Uterus (tissue), 4 donors: ENCODE results near the gene XXYLT1. TPM values are rescaled to one million over a fixed set of nuclear protein-coding genes. Genes with fewer than 3 reads are reported as not detected.
A peak's percentile ranks its signal among the peaks of the same experiment; 100 is the strongest.

Experiments
- DNase-seq, 2 donors: peaks; one replicate each; pipeline ENCODE4 v3.0.0-alpha.2; 2019 to 2020
- H3K27ac ChIP-seq, 2 donors: fragments of 200-600 bp; sonication (generic); 1 replicate in 1 of 2; 2 replicates in 1 of 2; pipeline ENCODE4 v1.5.1; 2016 to 2018
- H3K27me3 ChIP-seq, 2 donors: fragments of 200-600 bp; sonication (generic); one replicate each; pipeline ENCODE4 v1.5.1; 2018 to 2019; ENCODE audit warnings: control low read depth in 1 of 2
- H3K36me3 ChIP-seq, 2 donors: fragments of 200-600 bp; sonication (generic); one replicate each; pipeline ENCODE4 v1.5.1; 2019; ENCODE audit warnings: control low read depth in 1 of 2
- H3K4me1 ChIP-seq, 2 donors: fragments of 200-600 bp; sonication (generic); one replicate each; pipeline ENCODE4 v1.5.1; 2018 to 2019; ENCODE audit warnings: control low read depth in 1 of 2
- H3K4me3 ChIP-seq, 2 donors: fragments of 200-600 bp; sonication (generic); 1 replicate in 1 of 2; 2 replicates in 1 of 2; pipeline ENCODE4 v1.5.1; 2018 to 2019; ENCODE audit warnings: mild to moderate bottlenecking in 1 of 2
- H3K9me3 ChIP-seq, 2 donors: fragments of 200-600 bp; sonication (generic); one replicate each; pipeline ENCODE4 v1.5.1; 2019; ENCODE audit warnings: control low read depth in 1 of 2
- POLR2A ChIP-seq, 2 donors: fragments of 450-650 bp; IDR thresholded peaks; one replicate each; pipeline ENCODE4 v1.6.1; 2016; ENCODE audit warnings: antibody characterized with exemption in 2 of 2, mild to moderate bottlenecking in 1 of 2, moderate library complexity in 1 of 2
- intact Hi-C: fragments of 100-400 bp; cut with DNase I; formaldehyde crosslinking; loops from one replicate; pipeline ENCODE4 v1.15.1; 2023; ENCODE audit warnings: low total_unique reads
- total RNA-seq, 4 donors: library from RNA; depleted of rRNA in 3 of 4; stranded (reverse); fragments of >200 nt in 3 of 4; gene quantifications; one replicate each; pipeline versions ENCODE4 v1.1.0 to v1.2.4, GENCODE V29; 2014 to 2023
- TF ChIP-seq, protein P1 (sequence below), 4 experiments: fragments of 200-600 bp in 2 of 4; fragments of 450-650 bp in 2 of 4; sonication (generic) in 2 of 4; IDR thresholded peaks; one replicate each; pipeline ENCODE4 v1.5.1; 2016 to 2019; ENCODE audit warnings: antibody characterized with exemption in 4 of 4, mild to moderate bottlenecking in 2 of 4, moderate library complexity in 1 of 4
- donor health status: DM: yes; HTN: yes; CAD: no.

Gene XXYLT1
- total RNA-seq, 4 donors from 2014 or later, result 10.6 to 52.5 (median 23.8) TPM

DNA sequence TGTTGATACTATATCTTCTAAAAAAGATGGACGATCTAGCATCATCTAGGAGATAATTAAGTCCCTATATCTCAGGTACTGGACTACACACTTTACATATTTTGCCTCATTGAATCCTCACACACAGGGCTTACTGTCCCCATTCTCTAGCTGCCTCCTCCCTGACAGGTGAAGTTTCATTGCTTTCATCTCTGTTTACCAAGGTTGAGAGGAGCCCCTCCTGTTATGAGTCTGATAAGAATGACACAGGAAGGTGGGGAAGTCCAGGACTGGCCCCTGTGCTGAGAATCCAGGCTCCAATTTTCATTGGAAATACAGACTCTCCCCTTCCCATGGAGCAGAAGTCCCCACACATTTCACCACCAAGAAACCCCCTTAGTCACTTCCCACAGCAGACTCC is 105.2 kb downstream of the XXYLT1 start:
- intact Hi-C loops, result no loop called here
- no peaks in the 10 kb centered on the region for H3K9me3 ChIP-seq
- TF ChIP-seq, protein P1, sequence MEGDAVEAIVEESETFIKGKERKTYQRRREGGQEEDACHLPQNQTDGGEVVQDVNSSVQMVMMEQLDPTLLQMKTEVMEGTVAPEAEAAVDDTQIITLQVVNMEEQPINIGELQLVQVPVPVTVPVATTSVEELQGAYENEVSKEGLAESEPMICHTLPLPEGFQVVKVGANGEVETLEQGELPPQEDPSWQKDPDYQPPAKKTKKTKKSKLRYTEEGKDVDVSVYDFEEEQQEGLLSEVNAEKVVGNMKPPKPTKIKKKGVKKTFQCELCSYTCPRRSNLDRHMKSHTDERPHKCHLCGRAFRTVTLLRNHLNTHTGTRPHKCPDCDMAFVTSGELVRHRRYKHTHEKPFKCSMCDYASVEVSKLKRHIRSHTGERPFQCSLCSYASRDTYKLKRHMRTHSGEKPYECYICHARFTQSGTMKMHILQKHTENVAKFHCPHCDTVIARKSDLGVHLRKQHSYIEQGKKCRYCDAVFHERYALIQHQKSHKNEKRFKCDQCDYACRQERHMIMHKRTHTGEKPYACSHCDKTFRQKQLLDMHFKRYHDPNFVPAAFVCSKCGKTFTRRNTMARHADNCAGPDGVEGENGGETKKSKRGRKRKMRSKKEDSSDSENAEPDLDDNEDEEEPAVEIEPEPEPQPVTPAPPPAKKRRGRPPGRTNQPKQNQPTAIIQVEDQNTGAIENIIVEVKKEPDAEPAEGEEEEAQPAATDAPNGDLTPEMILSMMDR (IDR thresholded peaks at IDR 0.05), result no peak
- TF ChIP-seq POLR2A (IDR thresholded peaks at IDR 0.05), result no peak
- no peak overlapping the region for H3K27ac ChIP-seq
- DNase-seq, result no peak
- no peak overlapping the region for H3K4me3 ChIP-seq
- H3K36me3 ChIP-seq, result no peaks in the 10 kb centered on the region
- H3K4me1 ChIP-seq, result peaks cover 0 to under 1% of the 10 kb centered on the region in 2 donors
- no peaks in the 10 kb centered on the region for H3K27me3 ChIP-seq

DNA sequence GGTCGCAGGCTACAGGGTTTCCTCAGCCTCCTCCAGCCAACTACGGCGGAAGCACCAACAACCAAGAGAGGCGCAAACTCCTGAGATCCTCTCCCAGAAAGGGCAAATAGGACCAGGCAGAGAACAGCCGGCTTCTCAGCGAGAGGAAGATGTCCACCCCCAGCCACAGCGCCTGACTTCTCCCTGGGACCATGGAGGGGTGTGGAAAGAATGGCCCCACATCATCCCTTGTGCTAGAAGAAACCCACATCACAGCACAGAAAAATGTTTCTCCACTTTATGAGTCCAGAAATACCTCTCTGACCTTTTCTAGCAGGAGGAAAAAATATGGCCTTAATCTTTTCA is 105.7 kb downstream of the XXYLT1 start:
- DNase-seq, result no peak
- Histone ChIP-seq H3K36me3 (no peaks in the 10 kb centered on the region), H3K27ac (no peak overlapping the region), H3K27me3 (no peaks in the 10 kb centered on the region), H3K9me3 (no peaks in the 10 kb centered on the region), H3K4me3 (no peak overlapping the region), H3K4me1 (no peaks in the 10 kb centered on the region)
- intact Hi-C loops, result no loop called here
- TF ChIP-seq, protein P1 (IDR thresholded peaks at IDR 0.05), result no peak
- TF ChIP-seq POLR2A (IDR thresholded peaks at IDR 0.05), result no peak

DNA sequence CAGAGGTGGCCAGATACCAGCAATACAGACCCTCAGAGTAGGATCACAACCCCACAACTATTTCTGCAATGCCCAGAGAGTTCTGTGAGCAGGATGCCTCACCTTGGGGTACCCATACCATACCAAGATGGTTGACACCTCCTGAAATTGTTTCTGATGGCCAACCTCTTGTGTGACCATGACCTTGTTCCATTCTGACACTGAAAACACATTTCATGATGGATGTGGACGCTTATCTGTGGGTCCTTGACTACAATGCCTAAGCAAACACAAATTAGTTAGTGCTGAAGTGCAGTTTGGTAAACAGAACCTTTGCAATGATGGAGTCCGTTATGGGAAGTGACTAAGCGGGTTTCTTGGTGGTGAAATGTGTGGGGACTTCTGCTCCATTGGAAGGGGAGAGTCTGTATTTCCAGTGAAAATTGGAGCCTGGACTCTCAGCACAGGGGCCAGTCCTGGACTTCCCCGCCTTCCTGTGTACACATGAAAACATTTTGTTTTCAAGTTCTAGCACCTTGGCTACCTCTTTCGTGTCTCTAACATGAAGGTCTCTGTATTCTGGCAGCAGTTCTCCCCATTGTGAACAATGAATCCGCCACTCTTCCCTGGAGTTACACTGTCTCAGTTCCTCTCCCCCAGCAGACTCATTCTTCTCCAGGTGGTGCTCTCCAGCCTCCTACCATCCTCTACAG is 106.2 kb downstream of the XXYLT1 start:
- Histone ChIP-seq H3K36me3 (no peaks in the 10 kb centered on the region), H3K4me1 (no peaks in the 10 kb centered on the region), H3K4me3 (no peak overlapping the region), H3K27me3 (no peaks in the 10 kb centered on the region), H3K9me3 (no peaks in the 10 kb centered on the region), H3K27ac (no peak overlapping the region)
- no peak for DNase-seq
- intact Hi-C loops, result no loop called here
- TF ChIP-seq, protein P1 (IDR thresholded peaks at IDR 0.05), result no peak
- no peak for TF ChIP-seq POLR2A (IDR thresholded peaks at IDR 0.05)

DNA sequence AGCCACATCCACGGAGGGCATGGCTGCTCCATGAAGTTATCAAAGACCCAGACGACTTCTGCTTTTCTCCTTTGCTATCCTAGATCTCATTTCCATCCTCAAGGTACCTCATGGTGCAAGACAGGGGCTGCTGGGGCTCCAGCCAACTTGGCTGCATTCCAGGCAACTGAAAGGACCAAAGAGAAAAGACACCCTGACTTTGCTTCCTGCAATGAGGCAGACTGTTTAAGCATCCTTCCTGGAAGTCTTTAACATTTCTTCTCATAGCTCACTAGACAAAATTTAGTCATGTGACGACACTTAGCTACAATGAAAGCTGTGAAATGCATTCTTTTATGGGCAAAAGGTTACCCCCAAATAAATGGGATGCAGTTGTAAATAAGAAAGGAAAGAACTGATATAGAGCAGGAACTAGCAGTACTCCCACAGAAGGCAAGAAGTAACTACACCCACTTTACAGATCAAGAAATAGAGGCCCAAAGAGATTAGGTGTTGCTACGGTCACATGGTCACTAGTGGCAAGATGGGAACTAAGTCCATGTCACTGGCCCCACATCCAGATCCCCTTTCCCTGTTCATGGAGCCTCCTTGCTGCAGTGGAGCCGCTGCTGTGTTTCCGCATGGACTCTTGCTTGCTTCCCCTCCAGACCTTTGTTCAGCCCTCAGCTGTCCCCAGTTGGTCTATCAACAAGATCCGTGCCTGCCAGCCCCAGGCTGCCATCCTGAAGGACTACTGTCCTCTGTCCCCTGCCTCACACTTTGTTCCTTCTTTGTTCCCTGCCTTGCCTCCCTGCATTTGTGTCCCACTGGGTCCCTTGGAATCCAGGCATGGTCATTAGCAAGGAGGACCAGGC is 107.0 kb downstream of the XXYLT1 start:
- H3K27ac ChIP-seq, result no peak overlapping the region
- H3K27me3 ChIP-seq, result no peaks in the 10 kb centered on the region
- no peak overlapping the region for H3K4me3 ChIP-seq
- no peaks in the 10 kb centered on the region for H3K9me3 ChIP-seq
- H3K36me3 ChIP-seq, result no peaks in the 10 kb centered on the region
- DNase-seq, result no peak
- TF ChIP-seq, protein P1 (IDR thresholded peaks at IDR 0.05), result no peak
- TF ChIP-seq POLR2A (IDR thresholded peaks at IDR 0.05), result no peak
- H3K4me1 ChIP-seq, result no peaks in the 10 kb centered on the region
- intact Hi-C loops, result no loop called here

DNA sequence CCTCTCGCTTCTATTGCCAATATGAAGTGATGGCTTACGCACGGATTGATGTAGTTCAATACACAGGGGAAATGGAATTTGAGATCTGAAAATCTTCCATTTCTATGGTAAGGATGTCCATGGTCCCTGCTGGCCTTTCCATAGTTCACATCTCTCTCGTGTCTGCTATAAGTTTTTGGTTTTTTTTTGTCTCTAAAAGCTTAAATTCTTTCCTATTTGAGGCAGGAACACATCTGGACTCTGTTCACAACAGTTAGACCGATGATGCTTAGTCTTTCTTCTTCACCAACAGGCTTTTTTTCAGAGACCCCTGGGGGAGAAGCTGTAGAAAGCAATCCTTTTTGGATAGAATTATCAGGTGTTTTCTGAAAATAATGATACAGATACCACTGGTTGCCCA is 108.1 kb downstream of the XXYLT1 start:
- intact Hi-C loops, result no loop called here
- Histone ChIP-seq H3K4me1 (no peaks in the 10 kb centered on the region), H3K4me3 (no peak overlapping the region), H3K36me3 (no peaks in the 10 kb centered on the region), H3K9me3 (no peaks in the 10 kb centered on the region), H3K27ac (peak overlapping the region in 1 of 2 donors; percentile 74), H3K27me3 (no peaks in the 10 kb centered on the region)
- no peak for DNase-seq
- TF ChIP-seq POLR2A (IDR thresholded peaks at IDR 0.05), result no peak
- TF ChIP-seq, protein P1 (IDR thresholded peaks at IDR 0.05), result no peak
